ENCODE results near the gene NTPCR. TPM values are rescaled to one million over a fixed set of nuclear protein-coding genes. Genes with fewer than 3 reads are reported as not detected.

NTPCR gene
- total and polyA plus RNA-seq, 2 donors, result 50.8 to 53.7 TPM

- Histone ChIP-seq H3K27ac (ENCODE audit: low read depth in 1 of 2, low read length in 1 of 2) (no peak overlapping the region), H3K4me3 (ENCODE audit: low read length in 2 of 2) (no peak overlapping the region), H3K9me3 (ENCODE audit: control insufficient read depth in 2 of 2, insufficient read depth in 1 of 2, low read length in 1 of 2) (no peaks in the 10 kb centered on the region), H3K27me3 (ENCODE audit: control insufficient read depth in 2 of 2, insufficient read depth in 1 of 2, low read length in 1 of 2) (no peaks in the 10 kb centered on the region), H3K36me3 (ENCODE audit: control insufficient read depth in 2 of 2, insufficient read depth in 2 of 2, low read length in 1 of 2) (no peaks in the 10 kb centered on the region), H3K4me1 (ENCODE audit: control insufficient read depth in 2 of 2, insufficient read depth in 2 of 2, low read length in 2 of 2) (peaks cover 7 to 39% of the 10 kb centered on the region in 2 donors)
- DNase-seq (ENCODE audit: low read depth in 6 of 9, low spot score in 9 of 9), result no peak
- 96% methylated on average over 12 of the region's 12 CpGs for WGBS
Observed at GRCh38 chr1:233019778-233020325, 69.4 kb downstream of the NTPCR start.

- H3K36me3 ChIP-seq (ENCODE audit: control insufficient read depth in 2 of 2, insufficient read depth in 2 of 2, low read length in 1 of 2), result no peaks in the 10 kb centered on the region
- no peak overlapping the region for H3K4me3 ChIP-seq (ENCODE audit: low read length in 2 of 2)
- no peak for DNase-seq (ENCODE audit: low read depth in 6 of 9, low spot score in 9 of 9)
- H3K27me3 ChIP-seq (ENCODE audit: control insufficient read depth in 2 of 2, insufficient read depth in 1 of 2, low read length in 1 of 2), result no peaks in the 10 kb centered on the region
- peaks cover 7 to 39% of the 10 kb centered on the region in 2 donors for H3K4me1 ChIP-seq (ENCODE audit: control insufficient read depth in 2 of 2, insufficient read depth in 2 of 2, low read length in 2 of 2)
- no peaks in the 10 kb centered on the region for H3K9me3 ChIP-seq (ENCODE audit: control insufficient read depth in 2 of 2, insufficient read depth in 1 of 2, low read length in 1 of 2)
- 70% methylated on average over 8 of the region's 8 CpGs for WGBS
- no peak overlapping the region for H3K27ac ChIP-seq (ENCODE audit: low read depth in 1 of 2, low read length in 1 of 2)
Observed at GRCh38 chr1:233020426-233020825, 70.0 kb downstream of the NTPCR start.

- no peaks in the 10 kb centered on the region for H3K9me3 ChIP-seq (ENCODE audit: control insufficient read depth in 2 of 2, insufficient read depth in 1 of 2, low read length in 1 of 2)
- peaks cover 0 to 24% of the 10 kb centered on the region in 2 donors for H3K4me1 ChIP-seq (ENCODE audit: control insufficient read depth in 2 of 2, insufficient read depth in 2 of 2, low read length in 2 of 2)
- DNase-seq (ENCODE audit: low read depth in 6 of 9, low spot score in 9 of 9), result no peak
- no peak overlapping the region for H3K4me3 ChIP-seq (ENCODE audit: low read length in 2 of 2)
- H3K36me3 ChIP-seq (ENCODE audit: control insufficient read depth in 2 of 2, insufficient read depth in 2 of 2, low read length in 1 of 2), result no peaks in the 10 kb centered on the region
- WGBS, result 99% methylated on average over 2 of the region's 2 CpGs
- H3K27ac ChIP-seq (ENCODE audit: low read depth in 1 of 2, low read length in 1 of 2), result no peak overlapping the region
- H3K27me3 ChIP-seq (ENCODE audit: control insufficient read depth in 2 of 2, insufficient read depth in 1 of 2, low read length in 1 of 2), result no peaks in the 10 kb centered on the region
Observed at GRCh38 chr1:233022246-233022645, 71.8 kb downstream of the NTPCR start.

- WGBS, result 73% methylated on average over 9 of the region's 9 CpGs
- Histone ChIP-seq H3K36me3 (ENCODE audit: control insufficient read depth in 2 of 2, insufficient read depth in 2 of 2, low read length in 1 of 2) (no peaks in the 10 kb centered on the region), H3K4me1 (ENCODE audit: control insufficient read depth in 2 of 2, insufficient read depth in 2 of 2, low read length in 2 of 2) (peaks cover 0 to 12% of the 10 kb centered on the region in 2 donors), H3K9me3 (ENCODE audit: control insufficient read depth in 2 of 2, insufficient read depth in 1 of 2, low read length in 1 of 2) (no peaks in the 10 kb centered on the region), H3K27me3 (ENCODE audit: control insufficient read depth in 2 of 2, insufficient read depth in 1 of 2, low read length in 1 of 2) (no peaks in the 10 kb centered on the region), H3K4me3 (ENCODE audit: low read length in 2 of 2) (no peak overlapping the region), H3K27ac (ENCODE audit: low read depth in 1 of 2, low read length in 1 of 2) (no peak overlapping the region)
- DNase-seq (ENCODE audit: low read depth in 6 of 9, low spot score in 9 of 9), result no peak
Observed at GRCh38 chr1:233024199-233024598, 73.8 kb downstream of the NTPCR start.

GRCh38 chr1:233025157-233025556 is 74.7 kb downstream of the NTPCR start:
- no peaks in the 10 kb centered on the region for H3K27me3 ChIP-seq (ENCODE audit: control insufficient read depth in 2 of 2, insufficient read depth in 1 of 2, low read length in 1 of 2)
- no peaks in the 10 kb centered on the region for H3K9me3 ChIP-seq (ENCODE audit: control insufficient read depth in 2 of 2, insufficient read depth in 1 of 2, low read length in 1 of 2)
- no peak overlapping the region for H3K27ac ChIP-seq (ENCODE audit: low read depth in 1 of 2, low read length in 1 of 2)
- peaks cover 0 to 8% of the 10 kb centered on the region in 2 donors for H3K4me1 ChIP-seq (ENCODE audit: control insufficient read depth in 2 of 2, insufficient read depth in 2 of 2, low read length in 2 of 2)
- 80% methylated on average over 12 of the region's 12 CpGs for WGBS
- peak in 8 of 9 donors; percentile 25 to 78 (median 38) for DNase-seq (ENCODE audit: low read depth in 6 of 9, low spot score in 9 of 9)
- H3K4me3 ChIP-seq (ENCODE audit: low read length in 2 of 2), result no peak overlapping the region
- no peaks in the 10 kb centered on the region for H3K36me3 ChIP-seq (ENCODE audit: control insufficient read depth in 2 of 2, insufficient read depth in 2 of 2, low read length in 1 of 2)

- WGBS, result 96% methylated on average over 2 of the region's 2 CpGs
- Histone ChIP-seq H3K9me3 (ENCODE audit: control insufficient read depth in 2 of 2, insufficient read depth in 1 of 2, low read length in 1 of 2) (no peaks in the 10 kb centered on the region), H3K27me3 (ENCODE audit: control insufficient read depth in 2 of 2, insufficient read depth in 1 of 2, low read length in 1 of 2) (no peaks in the 10 kb centered on the region), H3K27ac (ENCODE audit: low read depth in 1 of 2, low read length in 1 of 2) (no peak overlapping the region), H3K36me3 (ENCODE audit: control insufficient read depth in 2 of 2, insufficient read depth in 2 of 2, low read length in 1 of 2) (no peaks in the 10 kb centered on the region), H3K4me1 (ENCODE audit: control insufficient read depth in 2 of 2, insufficient read depth in 2 of 2, low read length in 2 of 2) (peaks cover 0 to 8% of the 10 kb centered on the region in 2 donors), H3K4me3 (ENCODE audit: low read length in 2 of 2) (no peak overlapping the region)
- no peak for DNase-seq (ENCODE audit: low read depth in 6 of 9, low spot score in 9 of 9)
Observed at GRCh38 chr1:233025567-233025966, 75.2 kb downstream of the NTPCR start.

DNA sequence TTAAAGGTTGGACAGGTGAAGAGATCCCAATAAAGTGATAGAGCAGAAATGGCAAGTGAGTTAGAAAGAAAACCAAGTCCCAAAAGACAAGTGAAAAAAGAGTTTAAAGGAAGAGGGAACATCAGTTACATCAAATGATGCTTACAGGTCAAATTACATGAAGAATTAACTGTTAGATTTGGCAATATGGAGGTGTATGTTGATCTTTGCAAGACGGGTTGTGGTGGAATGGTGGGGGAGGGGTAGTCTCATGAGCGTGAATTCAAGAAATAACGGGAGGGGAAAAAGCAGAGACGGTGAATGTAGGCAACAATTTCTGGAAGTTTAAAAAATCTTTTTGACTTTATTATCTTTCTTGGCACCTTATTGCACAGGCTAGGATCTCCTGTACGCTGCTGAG is 76.6 kb downstream of the NTPCR start:
- DNase-seq (ENCODE audit: low read depth in 6 of 9, low spot score in 9 of 9), result no peak
- Histone ChIP-seq H3K27ac (ENCODE audit: low read depth in 1 of 2, low read length in 1 of 2) (no peak overlapping the region), H3K36me3 (ENCODE audit: control insufficient read depth in 2 of 2, insufficient read depth in 2 of 2, low read length in 1 of 2) (no peaks in the 10 kb centered on the region), H3K4me1 (ENCODE audit: control insufficient read depth in 2 of 2, insufficient read depth in 2 of 2, low read length in 2 of 2) (peaks cover 0 to 8% of the 10 kb centered on the region in 2 donors), H3K9me3 (ENCODE audit: control insufficient read depth in 2 of 2, insufficient read depth in 1 of 2, low read length in 1 of 2) (no peaks in the 10 kb centered on the region), H3K27me3 (ENCODE audit: control insufficient read depth in 2 of 2, insufficient read depth in 1 of 2, low read length in 1 of 2) (no peaks in the 10 kb centered on the region), H3K4me3 (ENCODE audit: low read length in 2 of 2) (no peak overlapping the region)
- WGBS, result 97% methylated on average over 5 of the region's 5 CpGs

DNA sequence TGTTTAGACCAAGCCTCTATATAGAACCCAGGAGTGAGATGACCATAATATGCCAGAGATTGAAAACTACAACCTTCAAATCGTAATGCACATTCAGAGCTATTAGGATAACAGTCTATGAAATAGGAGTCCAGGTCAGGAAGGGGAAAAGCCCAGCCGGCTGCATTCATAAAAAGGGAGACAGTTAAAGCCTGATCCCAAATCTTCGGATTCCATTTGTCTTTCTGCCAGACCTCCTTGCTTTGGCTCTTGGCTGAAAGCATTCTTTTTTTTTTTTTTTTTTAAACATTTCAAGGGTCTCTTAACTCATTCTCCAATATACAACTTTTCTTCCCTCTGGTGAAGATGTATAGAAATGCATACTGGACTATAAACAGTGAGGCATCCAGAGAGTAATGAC is 81.1 kb downstream of the NTPCR start:
- WGBS, result 75% methylated on average over 3 of the region's 3 CpGs
- Histone ChIP-seq H3K27me3 (ENCODE audit: control insufficient read depth in 2 of 2, insufficient read depth in 1 of 2, low read length in 1 of 2) (no peaks in the 10 kb centered on the region), H3K4me3 (ENCODE audit: low read length in 2 of 2) (no peak overlapping the region), H3K4me1 (ENCODE audit: control insufficient read depth in 2 of 2, insufficient read depth in 2 of 2, low read length in 2 of 2) (no peaks in the 10 kb centered on the region), H3K36me3 (ENCODE audit: control insufficient read depth in 2 of 2, insufficient read depth in 2 of 2, low read length in 1 of 2) (no peaks in the 10 kb centered on the region), H3K27ac (ENCODE audit: low read depth in 1 of 2, low read length in 1 of 2) (no peak overlapping the region), H3K9me3 (ENCODE audit: control insufficient read depth in 2 of 2, insufficient read depth in 1 of 2, low read length in 1 of 2) (no peaks in the 10 kb centered on the region)
- no peak for DNase-seq (ENCODE audit: low read depth in 6 of 9, low spot score in 9 of 9)

DNA sequence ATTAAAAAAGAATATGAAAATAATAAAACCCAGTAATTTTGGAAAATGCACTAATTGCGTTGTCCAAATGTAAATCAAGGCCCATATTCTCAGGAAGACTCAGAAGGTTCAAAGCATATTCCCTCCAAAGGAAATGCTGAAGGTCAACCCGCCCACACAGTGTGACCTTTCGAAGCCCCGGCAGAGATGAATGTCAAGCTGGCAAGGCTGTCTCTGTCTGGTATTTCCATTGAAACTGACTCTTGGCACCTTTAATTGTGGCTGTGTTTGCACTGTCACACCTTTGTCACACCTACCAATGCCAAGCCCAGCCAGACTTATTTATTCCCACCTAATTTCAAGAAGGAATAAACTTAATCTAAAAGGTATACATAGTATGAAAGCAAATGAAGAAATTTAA is 82.5 kb downstream of the NTPCR start:
- no peaks in the 10 kb centered on the region for H3K27me3 ChIP-seq (ENCODE audit: control insufficient read depth in 2 of 2, insufficient read depth in 1 of 2, low read length in 1 of 2)
- no peaks in the 10 kb centered on the region for H3K36me3 ChIP-seq (ENCODE audit: control insufficient read depth in 2 of 2, insufficient read depth in 2 of 2, low read length in 1 of 2)
- H3K27ac ChIP-seq (ENCODE audit: low read depth in 1 of 2, low read length in 1 of 2), result no peak overlapping the region
- DNase-seq (ENCODE audit: low read depth in 6 of 9, low spot score in 9 of 9), result no peak
- H3K4me3 ChIP-seq (ENCODE audit: low read length in 2 of 2), result no peak overlapping the region
- H3K9me3 ChIP-seq (ENCODE audit: control insufficient read depth in 2 of 2, insufficient read depth in 1 of 2, low read length in 1 of 2), result no peaks in the 10 kb centered on the region
- 93% methylated on average over 4 of the region's 4 CpGs for WGBS
- H3K4me1 ChIP-seq (ENCODE audit: control insufficient read depth in 2 of 2, insufficient read depth in 2 of 2, low read length in 2 of 2), result no peaks in the 10 kb centered on the region

DNA sequence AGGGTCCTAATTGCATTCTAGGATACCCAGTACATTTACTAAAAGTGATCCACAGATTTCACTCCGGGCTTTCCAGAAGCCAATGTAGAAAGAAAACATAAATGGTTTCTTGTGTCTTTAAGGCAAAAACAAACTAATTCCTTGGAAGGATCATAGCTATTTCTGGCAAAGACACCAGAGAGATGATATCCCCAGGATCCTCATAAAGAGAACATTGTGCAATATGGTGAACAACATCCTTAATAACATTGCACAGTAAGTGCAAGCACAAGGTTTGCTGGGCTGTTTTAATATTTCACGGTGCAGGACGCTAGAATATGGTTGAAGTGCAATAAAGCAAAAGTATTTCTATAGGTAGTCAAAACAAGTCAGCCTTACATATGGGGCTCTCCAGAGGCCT is 83.0 kb downstream of the NTPCR start:
- H3K4me1 ChIP-seq (ENCODE audit: control insufficient read depth in 2 of 2, insufficient read depth in 2 of 2, low read length in 2 of 2), result no peaks in the 10 kb centered on the region
- no peak overlapping the region for H3K4me3 ChIP-seq (ENCODE audit: low read length in 2 of 2)
- no peak for DNase-seq (ENCODE audit: low read depth in 6 of 9, low spot score in 9 of 9)
- no peak overlapping the region for H3K27ac ChIP-seq (ENCODE audit: low read depth in 1 of 2, low read length in 1 of 2)
- WGBS, result 94% methylated on average over 3 of the region's 3 CpGs
- no peaks in the 10 kb centered on the region for H3K27me3 ChIP-seq (ENCODE audit: control insufficient read depth in 2 of 2, insufficient read depth in 1 of 2, low read length in 1 of 2)
- H3K36me3 ChIP-seq (ENCODE audit: control insufficient read depth in 2 of 2, insufficient read depth in 2 of 2, low read length in 1 of 2), result no peaks in the 10 kb centered on the region
- H3K9me3 ChIP-seq (ENCODE audit: control insufficient read depth in 2 of 2, insufficient read depth in 1 of 2, low read length in 1 of 2), result no peaks in the 10 kb centered on the region
